ENCODE measurements around the gene BMAL1. TPM values are rescaled to one million over a fixed set of nuclear protein-coding genes. Genes with fewer than 3 reads are reported as not detected.
"Not testable (repeated sequence)": the region's sequence is repeated elsewhere in the genome, so short reads cannot be mapped to it uniquely, and the experiment has no call there.

BMAL1 gene
- total and polyA plus RNA-seq, 2 donors (not counting 3 experiments of a cell fraction or from before 2014, with no cell fraction given) = 5.8 to 10.1 TPM

DNA sequence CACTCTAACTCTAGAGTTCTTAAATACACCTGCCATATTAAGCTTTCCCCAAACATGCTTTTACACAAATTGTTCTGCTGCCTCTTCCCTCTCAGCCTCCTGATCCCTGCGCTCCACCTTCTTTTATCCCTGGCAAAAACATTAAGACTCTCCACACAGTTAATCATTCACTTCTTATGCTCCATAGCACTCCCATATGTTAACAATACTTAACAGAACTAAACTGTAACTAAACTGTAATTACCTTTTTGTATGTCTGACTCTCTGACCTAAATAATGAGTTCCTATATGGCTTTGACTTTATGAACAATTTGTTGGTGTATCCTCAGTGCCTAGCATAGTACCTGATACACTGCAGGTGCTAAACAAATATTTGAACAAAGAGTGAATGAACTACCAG, 113.6 kb downstream of the BMAL1 start:
- DNase-seq (ENCODE audit: low read depth, low spot score) = no peak
- H4K20me1 ChIP-seq (replicated peaks; ENCODE audit: control insufficient read depth, extremely low read depth, insufficient read depth, low read length) = no peaks in the 10 kb centered on the region
- H3K36me3 ChIP-seq (ENCODE audit: control insufficient read depth in 2 of 2, extremely low read depth in 1 of 2, insufficient read depth in 2 of 2, low read length in 2 of 2) = peaks cover 6 to 7% of the 10 kb centered on the region in 2 experiments
- FAIRE-seq = no peak
- TF ChIP-seq JUN (IDR thresholded peaks at IDR 0.05; ENCODE audit: borderline replicate concordance, insufficient read depth, insufficient read length, low read depth) (no peak), POLR2AphosphoS5 (IDR thresholded peaks at IDR 0.05; ENCODE audit: insufficient read depth, low read depth, low read length) (no peak), EZH2 (IDR thresholded peaks at IDR 0.05; ENCODE audit: borderline replicate concordance, low read depth, low read length, severe bottlenecking) (no peak), GATA2 (IDR thresholded peaks at IDR 0.05; ENCODE audit: insufficient read depth, insufficient read length, low read depth, low read length) (no peak), FOS (IDR thresholded peaks at IDR 0.05; ENCODE audit: borderline replicate concordance, insufficient read depth, low read length) (no peak), POLR2A (IDR thresholded peaks at IDR 0.05; ENCODE audit: low read depth, low read length) (no peak), MYC (IDR thresholded peaks at IDR 0.05; ENCODE audit: low read depth, low read length) (no peak)
- TF ChIP-seq, protein P1, sequence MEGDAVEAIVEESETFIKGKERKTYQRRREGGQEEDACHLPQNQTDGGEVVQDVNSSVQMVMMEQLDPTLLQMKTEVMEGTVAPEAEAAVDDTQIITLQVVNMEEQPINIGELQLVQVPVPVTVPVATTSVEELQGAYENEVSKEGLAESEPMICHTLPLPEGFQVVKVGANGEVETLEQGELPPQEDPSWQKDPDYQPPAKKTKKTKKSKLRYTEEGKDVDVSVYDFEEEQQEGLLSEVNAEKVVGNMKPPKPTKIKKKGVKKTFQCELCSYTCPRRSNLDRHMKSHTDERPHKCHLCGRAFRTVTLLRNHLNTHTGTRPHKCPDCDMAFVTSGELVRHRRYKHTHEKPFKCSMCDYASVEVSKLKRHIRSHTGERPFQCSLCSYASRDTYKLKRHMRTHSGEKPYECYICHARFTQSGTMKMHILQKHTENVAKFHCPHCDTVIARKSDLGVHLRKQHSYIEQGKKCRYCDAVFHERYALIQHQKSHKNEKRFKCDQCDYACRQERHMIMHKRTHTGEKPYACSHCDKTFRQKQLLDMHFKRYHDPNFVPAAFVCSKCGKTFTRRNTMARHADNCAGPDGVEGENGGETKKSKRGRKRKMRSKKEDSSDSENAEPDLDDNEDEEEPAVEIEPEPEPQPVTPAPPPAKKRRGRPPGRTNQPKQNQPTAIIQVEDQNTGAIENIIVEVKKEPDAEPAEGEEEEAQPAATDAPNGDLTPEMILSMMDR (IDR thresholded peaks at IDR 0.05; ENCODE audit: extremely low read depth in 1 of 2, insufficient read depth in 1 of 2, low read depth in 1 of 2, low read length in 2 of 2) = no peak
- no peak overlapping the region for H3K27ac ChIP-seq (ENCODE audit: insufficient read depth, low read depth, low read length)
- no peak overlapping the region for H3K4me3 ChIP-seq (replicated peaks in 1 of 3; ENCODE audit: insufficient read depth in 1 of 3, low read depth in 1 of 3, low read length in 3 of 3)
- no TSS peak for BruUV-seq (replicated peaks)
- dilution Hi-C loops (cut with MboI; ENCODE audit: extremely low pct_ligation_motif_present, low sequenced_read_pairs) = no loop called here
- H3K9me1 ChIP-seq (replicated peaks; ENCODE audit: control insufficient read depth, extremely low read depth, insufficient read depth, low read length) = no peaks in the 10 kb centered on the region
- H3K27me3 ChIP-seq (ENCODE audit: control insufficient read depth in 2 of 2, insufficient read depth in 2 of 2, low read length in 2 of 2) = no peaks in the 10 kb centered on the region
- intact Hi-C loops (cut with micrococcal nuclease) = no loop called here
- H3K79me2 ChIP-seq (ENCODE audit: control insufficient read depth, insufficient read depth, low read length) = peaks cover 2% of the 10 kb centered on the region
- H3K4me1 ChIP-seq (ENCODE audit: control insufficient read depth, extremely low read depth, insufficient read depth, low read length) = no peaks in the 10 kb centered on the region
- H3K4me2 ChIP-seq (ENCODE audit: insufficient read depth, low read length) = no peak overlapping the region
- H3K9me3 ChIP-seq (replicated peaks; ENCODE audit: control insufficient read depth, insufficient read depth, low read length) = no peaks in the 10 kb centered on the region
- ChIA-PET POLR2A (no interaction called here), CTCF (interaction anchor here (1.4 to 1.8 kb wide), 3 partner anchors 10 to 181 kb away, joined by 3 to 6 read pairs (median 3); no protein-coding TSS in a partner anchor)
- H2AFZ ChIP-seq (ENCODE audit: low read depth, low read length) = no peak overlapping the region
- H3K9ac ChIP-seq (replicated peaks; ENCODE audit: extremely low read depth, insufficient read depth, low read length) = no peak overlapping the region

DNA sequence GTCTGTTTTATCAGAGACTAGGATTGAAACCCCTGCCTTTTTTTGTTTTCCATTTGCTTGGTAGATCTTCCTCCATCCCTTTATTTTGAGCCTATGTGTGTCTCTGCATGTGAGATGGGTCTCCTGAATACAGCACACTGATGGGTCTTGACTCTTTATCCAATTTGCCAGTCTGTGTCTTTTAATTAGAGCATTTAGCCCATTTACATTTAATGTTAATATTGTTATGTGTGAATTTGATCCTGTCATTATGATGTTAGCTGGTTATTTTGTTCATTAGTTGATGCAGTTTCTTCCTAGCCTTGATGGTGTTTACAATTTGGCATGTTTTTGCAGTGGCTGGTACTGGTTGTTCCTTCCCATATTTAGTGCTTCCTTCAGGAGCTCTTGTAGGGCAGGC, 120.7 kb downstream of the BMAL1 start:
- H3K9ac ChIP-seq (replicated peaks; ENCODE audit: extremely low read depth, insufficient read depth, low read length); H3K9me3 ChIP-seq (replicated peaks; ENCODE audit: control insufficient read depth, insufficient read depth, low read length); H2AFZ ChIP-seq (ENCODE audit: low read depth, low read length); H3K36me3 ChIP-seq (ENCODE audit: control insufficient read depth in 2 of 2, extremely low read depth in 1 of 2, insufficient read depth in 2 of 2, low read length in 2 of 2); H3K4me3 ChIP-seq (replicated peaks in 1 of 3; ENCODE audit: insufficient read depth in 1 of 3, low read depth in 1 of 3, low read length in 3 of 3); dilution Hi-C loops (cut with MboI; ENCODE audit: extremely low pct_ligation_motif_present, low sequenced_read_pairs); BruUV-seq (replicated peaks); H3K4me1 ChIP-seq (ENCODE audit: control insufficient read depth, extremely low read depth, insufficient read depth, low read length); CTCF ChIA-PET; DNase-seq (ENCODE audit: low read depth, low spot score); H3K79me2 ChIP-seq (ENCODE audit: control insufficient read depth, insufficient read depth, low read length); H3K27me3 ChIP-seq (ENCODE audit: control insufficient read depth in 2 of 2, insufficient read depth in 2 of 2, low read length in 2 of 2); POLR2A ChIA-PET; H4K20me1 ChIP-seq (replicated peaks; ENCODE audit: control insufficient read depth, extremely low read depth, insufficient read depth, low read length); FAIRE-seq; H3K9me1 ChIP-seq (replicated peaks; ENCODE audit: control insufficient read depth, extremely low read depth, insufficient read depth, low read length); H3K27ac ChIP-seq (ENCODE audit: insufficient read depth, low read depth, low read length); H3K4me2 ChIP-seq (ENCODE audit: insufficient read depth, low read length); intact Hi-C loops (cut with micrococcal nuclease): not testable (repeated sequence)
